NCI-H2196 treated with DMSO at 0.1 percent for 48 hours (cell line): ENCODE measurements around the gene CDH4.
"Not testable (repeated sequence)": the region's sequence is repeated elsewhere in the genome, so short reads cannot be mapped to it uniquely, and the experiment has no call there.

Source experiments
- DNase-seq: peaks from one replicate; lab custom pipeline; 2025; ENCODE audit not compliant: unreplicated experiment; lab: John Stamatoyannopoulos, UW

The CDH4 gene

DNA sequence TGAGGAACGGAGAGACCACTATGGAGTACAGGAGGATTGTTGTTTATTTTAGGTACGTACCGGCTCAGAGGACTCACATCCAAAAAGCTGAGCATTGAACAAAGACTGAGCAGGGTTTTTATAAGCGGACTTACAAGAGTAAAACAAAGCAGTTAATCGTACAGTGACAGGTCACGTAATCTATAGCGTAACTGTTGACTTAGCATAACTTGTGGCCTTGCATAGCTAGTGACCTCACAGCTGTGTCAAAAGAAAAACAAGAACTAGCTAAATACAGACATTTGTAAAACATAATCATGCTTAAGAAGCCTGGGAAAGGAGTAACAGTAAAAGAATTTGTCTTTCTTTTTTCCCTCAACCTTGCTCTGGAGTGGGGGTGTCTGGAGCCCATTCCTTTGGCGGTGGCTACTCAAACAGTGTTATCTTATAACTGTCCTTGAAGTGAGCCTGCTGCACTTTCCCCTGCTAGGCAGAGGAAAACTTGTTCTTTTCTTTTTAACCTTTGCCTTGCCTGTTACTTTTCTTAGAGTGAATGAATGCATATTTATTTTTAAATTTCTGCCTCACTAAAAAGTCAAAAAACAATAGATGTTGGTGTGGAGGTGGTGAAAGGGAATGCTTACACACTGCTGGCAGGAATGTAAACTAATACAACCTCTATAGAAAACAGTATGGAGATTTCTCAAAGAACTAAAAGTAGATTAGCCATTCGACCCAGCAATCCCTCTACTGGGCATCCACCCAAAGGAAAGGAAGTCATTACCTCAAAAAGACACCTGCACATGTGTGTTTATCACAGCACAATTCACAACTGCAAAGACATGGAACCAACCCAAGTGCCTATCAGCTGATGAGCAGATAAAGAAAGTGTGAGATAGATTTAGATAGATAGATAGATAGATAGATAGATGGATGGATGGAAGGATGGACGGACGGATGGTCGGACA is 704.6 kb downstream of the CDH4 start:
- DNase-seq, result peak; percentile 15

DNA sequence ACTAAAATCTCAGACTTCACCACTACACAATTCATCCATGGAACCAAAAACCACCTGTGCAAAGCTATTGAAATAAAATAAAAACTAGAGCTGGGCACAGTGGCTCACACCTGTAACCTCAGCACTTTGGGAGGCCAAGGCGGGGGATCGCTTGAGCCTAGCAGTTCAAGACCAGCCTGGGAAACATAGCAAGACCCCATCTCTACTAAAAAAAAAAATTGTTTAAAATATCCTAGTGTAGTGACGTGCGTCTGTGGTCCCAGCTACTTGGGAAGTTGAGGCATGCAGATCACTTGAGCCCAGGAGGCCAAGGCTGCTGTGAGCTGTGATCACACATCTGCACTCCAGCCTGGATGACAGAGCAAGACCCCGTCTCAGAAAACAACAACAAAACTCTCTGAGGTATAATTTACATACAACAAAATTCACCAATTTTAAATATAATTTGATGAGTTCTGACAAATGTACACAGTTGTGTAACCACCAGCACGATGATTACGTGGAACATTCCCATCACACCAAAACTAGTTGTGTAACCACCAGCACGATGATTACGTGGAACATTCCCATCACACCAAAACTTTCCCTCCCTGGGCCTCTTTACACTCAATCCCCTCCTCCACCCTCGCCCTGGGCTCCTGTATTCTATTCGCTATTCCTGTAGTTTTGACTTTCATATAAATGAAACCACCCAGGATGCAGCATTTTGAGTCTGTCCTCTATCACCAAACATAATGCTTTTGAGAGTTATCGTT is 706.1 kb downstream of the CDH4 start:
- no peak for DNase-seq

DNA sequence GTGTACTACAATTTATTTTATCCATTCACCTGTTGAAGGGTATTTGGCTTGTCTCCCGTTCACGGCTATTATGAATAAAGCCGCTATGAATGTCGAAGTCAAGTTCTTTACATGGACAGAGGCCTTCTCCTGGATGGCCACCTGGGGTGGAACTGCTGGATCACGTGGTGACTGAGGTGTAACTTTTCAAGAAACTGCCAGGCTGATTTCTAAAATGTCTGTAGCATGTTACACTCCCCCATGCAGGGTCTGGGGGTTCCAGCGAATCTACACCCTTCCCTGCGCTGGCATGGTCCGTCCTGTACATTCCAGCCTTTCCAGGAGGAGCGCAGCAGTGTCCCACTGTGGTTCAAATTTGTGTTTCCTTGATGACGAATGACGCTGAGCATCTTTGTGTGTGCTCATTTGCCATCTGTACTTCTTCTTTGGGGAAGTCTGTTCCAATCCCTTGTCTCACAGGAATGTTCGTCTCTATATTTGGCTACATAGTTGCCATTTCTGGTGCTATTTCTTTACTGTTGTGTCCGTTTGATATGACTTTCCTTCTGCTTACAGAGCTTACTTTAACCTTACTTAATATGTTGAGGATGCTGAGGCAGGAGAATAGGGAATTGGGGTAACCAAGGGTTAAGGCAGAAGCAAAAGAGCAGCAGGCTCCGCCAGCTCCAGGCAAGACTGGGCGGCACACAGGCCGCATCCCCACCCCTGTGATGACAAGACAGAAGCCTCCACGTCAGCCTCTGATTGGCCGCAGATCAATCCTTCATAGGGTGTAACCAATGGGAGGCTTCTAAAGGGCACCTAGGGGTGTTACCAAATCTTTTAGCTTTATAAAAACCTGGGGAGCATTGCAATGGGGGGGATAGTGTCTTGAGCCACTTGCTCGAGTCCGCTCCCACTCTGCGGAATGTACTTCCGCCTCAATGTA is 707.0 kb downstream of the CDH4 start:
- no peak for DNase-seq

DNA sequence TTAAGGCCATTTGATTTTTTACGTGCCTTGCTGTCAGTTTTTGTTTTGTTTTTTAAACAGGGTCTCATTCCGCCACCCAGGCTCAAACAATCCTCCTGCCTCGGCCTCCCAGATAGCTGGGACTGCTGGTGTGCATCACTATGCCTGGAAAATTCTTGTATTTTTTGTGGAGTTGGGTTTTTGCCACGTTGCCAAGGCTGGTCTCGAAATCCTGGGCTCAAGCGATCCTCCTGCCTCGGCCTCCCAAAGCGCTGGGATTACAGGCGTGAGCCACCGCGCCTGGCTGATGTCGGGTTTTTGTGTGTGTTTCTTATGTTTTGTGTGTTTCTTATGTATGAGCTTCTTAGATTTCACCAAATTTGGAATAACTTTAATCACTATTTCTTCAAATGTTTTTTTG is 708.8 kb downstream of the CDH4 start:
- DNase-seq, result no peak

DNA sequence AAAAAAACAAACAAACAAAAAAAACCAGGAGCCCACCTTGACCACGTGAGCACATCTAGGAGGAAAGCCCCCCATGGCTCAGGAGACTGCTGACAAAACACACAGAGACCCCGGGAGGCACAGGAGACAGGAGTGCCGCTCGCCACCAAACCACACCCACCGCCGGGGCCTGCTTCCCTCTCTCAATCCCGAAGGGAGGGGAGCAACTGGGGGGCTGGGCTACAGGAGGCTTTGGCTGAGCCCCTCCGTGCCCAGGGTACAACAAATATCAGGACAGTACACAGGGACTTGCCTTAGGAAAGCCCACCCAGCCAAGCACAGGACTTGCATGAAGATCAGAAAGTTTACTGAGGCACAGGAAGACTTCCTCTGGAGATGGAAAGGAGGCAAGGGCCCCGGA is 711.1 kb downstream of the CDH4 start:
- no peak for DNase-seq

DNA sequence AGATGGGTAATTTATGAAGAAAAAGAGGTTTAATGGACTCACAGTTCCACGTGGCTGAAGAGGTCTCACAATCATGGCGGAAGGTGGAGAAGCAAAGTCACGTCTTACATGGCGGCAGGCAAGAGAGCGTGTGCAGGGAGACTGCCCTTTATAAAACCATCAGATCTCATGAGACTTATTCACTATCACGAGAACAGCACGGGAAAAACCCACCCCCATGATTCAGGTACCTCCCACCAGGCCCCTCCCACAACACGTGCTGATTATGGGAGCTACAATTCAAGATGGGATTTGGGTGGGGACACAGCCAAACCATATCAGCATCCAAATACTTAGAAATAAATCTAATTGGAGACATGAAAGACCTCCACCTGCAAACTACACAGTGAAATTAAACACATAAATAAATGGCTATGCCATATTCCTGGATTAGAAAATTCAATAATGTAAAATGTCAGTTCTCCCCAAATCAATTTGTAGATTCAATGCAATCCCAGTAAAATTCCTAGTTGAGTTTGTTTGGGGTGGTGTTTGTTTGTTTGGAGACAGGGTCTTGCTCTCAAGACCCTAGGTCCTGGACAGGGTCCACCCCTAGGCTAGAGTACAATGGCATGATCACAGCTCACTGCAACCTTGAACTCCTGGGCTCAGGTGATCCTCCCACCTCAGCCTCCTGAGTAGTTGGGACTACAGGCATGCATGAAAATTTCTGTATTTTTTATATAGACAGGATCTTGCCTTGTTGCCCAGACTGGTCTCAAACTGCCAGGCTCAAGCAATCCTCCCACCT is 712.0 kb downstream of the CDH4 start:
- DNase-seq, result no peak

DNA sequence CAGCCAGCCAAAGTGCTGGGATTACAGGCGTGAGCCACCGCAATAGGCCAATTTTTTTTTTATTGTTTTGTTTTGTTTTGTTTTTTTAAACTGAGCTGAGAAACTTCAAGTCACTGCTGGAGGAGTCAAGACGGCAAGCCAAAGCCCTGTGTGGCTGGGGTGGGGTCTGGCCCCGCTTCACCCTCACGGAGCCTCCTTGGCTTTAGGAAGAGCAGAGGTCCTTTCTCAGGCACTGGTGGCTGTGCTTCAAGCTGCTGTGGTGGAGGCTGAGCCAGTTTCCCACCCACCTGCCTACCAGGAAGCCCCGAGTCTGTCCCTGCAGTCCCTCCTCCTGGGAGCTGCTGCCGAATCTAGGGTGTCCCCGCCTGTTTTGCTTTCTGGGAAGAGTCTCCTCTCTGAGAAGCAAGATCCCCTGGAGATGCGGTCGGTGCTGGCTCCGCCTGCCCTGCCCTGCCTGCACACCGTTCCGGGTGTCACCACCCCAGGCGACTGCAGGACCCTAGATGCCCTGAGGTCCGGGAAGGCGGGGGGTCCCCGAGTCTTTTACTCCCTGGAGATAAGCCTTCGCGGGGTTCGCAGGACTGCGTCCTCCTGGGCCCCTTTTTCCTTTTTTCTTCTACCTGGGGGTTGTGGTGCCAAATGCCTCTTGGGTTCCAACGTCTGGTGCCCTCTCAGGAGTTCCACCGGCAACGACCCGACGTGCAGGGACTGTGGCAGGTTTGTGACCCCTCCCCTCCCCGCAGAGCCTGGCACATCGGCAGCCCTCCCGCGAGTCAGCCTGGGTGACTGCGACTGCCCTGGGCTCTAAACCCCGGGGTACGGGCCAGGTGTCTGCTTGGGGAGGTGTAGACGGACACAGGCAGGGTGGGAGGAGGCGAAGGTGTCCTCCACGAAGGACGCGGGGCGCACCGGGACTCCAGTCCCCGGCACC is 712.9 kb downstream of the CDH4 start:
- no peak for DNase-seq

DNA sequence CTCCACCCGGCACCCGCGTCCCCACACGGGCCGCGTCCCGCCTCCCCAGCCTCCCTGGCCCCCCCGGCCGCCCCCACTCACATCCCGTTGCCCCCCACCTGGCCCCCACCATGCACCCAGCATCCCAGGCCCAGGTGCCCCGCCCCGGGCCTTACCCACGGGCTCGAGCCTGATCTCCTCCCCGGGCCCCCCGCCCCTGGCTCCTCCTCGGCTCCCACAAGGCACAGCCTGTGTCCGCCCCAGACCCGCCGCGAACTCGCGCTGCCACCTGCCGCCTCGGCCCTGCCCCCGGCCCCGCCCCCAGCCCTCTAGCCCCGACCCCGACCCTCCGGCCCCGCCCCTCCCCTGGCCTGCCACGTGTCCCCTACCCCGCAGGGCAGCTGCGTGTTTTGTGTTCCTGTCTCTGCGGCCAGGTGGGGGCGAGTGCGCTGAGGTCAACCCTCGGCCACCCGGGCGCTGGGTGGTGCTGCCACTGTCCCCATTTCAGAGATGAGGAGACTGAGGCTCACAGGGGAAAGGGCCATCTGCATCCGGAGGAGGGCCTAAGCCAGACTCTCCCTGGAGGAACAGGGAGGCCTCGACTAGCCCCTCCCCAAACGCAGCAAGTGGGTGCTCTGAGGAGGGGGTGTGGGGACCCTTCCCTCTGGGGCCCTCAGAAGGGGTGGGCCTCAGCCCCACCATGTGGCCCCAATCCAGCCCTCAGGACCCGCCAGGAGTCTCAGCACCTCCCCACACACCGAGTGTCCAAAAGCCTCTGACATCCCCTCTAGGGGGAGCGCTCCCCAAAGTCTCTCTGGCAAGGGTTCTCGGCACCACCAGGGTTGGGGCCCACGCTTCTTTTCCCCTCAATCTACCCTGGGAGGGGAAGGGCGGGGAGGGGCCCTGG is 713.8 kb downstream of the CDH4 start:
- no peak for DNase-seq

DNA sequence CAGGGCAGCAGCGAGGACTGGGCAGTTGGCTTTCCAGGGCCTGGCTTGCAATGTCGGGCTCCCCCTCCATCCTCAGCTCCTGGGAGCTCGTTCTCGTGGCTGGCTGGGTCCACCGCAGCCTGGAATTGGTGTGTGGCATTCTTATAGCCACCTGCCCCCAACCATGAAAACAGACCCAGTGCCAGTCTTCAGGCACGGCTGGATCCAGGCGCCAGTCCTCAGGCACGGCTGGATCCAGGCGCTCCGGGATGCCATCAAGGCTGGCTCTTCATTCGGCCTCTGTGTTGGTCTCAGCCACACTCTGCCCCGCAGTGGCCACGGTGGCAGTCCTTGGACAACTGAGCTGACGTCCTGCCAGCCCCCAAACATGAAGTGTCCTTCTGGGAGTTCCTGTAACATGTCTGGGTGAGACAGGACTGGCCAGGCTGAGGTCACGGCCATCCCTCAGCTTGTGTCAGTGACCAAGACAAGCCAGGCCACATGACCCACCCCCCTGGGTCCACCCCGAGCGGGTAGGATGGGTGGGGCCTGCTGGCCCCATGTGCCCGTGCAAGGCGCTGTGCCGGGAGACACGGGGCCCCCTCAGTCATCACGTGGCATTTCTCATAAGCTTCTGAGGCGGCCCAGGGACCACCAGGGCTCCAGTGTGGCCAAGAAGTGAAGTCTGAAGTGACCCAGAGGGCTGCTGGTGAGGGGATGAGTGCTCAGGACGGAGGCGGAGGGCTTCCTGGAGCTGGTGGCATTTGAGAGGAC is 714.6 kb downstream of the CDH4 start:
- no peak for DNase-seq

DNA sequence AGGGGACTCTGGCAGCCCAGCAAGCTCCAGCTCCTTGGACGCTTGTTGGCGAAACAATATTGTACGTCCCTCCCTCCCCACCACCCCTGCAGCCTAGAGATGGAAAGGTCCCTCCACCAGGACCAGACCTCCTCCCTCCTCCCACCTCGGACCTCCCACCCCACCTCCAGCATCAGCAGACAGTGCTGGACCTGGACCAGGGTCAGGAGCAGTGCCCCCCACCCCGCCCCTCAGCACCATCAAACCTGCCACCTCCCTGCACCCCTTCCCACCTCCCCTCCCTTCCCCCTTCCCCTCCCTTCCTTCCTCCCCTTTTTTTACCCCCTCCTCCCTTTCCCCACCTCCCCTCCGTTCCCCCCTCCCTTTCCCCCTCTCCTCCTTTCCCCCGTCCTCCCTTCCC is 715.2 kb downstream of the CDH4 start:
- DNase-seq, result no peak

DNA sequence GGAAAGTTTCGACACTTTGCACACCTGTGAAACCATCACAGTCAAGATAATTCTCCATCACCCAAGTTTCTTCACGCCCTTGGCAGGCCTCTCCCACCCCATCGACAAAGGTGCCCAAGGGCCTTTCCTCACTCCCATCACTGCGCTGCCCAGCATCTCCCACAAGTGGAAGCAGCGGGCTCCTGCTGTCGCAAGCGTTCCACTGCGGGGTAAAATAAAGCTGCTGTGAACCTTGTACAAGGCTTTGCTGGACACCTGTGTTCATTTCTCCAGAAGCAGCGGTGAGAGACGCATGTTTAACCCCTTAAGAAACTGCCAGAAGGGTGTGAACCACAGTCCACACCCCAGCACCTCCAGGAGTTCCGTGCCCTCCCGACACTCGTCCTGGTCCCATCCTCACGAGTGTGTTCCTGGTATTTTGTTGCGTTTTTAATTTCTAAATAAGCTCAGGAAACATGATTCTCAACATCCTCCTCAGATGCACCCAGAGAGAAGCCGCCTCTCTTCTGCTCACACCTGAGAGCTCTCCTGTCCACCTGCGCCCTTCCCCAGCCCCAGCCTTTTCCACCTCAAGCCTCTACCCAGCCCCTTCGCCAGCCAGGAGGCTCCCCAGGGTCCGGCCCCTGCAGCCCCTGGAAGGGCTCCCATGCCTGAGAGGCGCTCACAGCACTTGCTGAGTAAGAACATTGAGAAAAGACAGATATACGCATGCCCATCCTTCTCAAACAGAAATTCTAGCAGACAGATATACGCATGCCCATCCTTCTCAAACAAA is 716.2 kb downstream of the CDH4 start:
- no peak for DNase-seq

DNA sequence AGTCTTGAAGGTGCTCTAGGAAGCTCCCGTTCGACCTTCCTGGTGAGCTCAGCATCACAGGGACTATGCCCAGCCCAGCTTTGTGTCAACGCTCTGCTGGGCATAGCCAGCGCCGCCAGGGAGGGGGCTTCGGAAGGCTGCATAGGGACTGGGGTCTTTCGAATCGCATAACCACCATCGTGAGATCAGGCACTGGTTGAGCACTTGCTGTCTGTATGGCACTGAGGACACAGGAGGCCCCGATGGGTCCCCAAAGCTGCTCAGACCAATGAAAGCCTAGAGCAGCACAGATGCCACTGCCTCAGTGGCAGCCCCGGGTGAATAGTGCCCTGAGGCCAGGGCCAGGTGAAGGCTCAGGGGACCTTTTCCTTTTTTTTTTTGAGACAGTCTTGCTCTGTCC is 716.9 kb downstream of the CDH4 start:
- no peak for DNase-seq

DNA sequence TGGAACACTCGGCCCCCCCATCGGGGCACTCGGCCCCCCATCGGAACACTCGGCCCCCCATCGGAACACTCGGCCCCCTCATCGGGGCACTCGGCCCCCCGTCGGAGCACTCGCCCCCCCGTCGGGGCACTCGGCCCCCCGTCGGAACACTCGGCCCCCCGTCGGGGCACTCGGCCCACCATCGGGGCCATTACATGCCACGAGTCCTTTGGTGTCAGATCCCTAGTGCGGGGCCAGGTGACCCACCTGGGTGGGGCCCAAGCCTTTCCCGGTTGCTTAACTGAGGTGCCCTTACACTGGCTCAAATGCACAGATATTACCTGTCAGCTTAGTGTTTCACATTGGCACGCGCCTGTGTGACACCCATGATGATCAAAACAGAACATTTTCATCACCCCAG is 717.7 kb downstream of the CDH4 start:
- no peak for DNase-seq

DNA sequence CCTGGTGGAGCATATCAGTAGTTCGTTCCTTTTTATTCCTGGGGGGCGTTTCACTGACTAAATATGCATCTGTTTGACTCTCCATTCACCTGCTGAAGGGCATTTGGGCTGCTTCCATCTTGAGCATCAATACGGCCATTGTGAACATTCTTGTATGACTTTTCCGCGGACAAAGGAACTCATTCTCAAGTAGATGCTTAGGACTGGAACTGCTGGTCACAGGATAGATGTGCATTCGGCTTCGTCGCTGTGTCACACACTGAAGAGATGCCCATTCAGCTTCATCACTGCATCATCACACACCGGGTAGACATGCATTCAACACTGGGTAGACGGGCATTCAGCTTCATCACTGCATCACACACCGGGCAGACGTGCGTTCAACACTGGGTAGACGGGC is 718.3 kb downstream of the CDH4 start:
- no peak for DNase-seq

DNA sequence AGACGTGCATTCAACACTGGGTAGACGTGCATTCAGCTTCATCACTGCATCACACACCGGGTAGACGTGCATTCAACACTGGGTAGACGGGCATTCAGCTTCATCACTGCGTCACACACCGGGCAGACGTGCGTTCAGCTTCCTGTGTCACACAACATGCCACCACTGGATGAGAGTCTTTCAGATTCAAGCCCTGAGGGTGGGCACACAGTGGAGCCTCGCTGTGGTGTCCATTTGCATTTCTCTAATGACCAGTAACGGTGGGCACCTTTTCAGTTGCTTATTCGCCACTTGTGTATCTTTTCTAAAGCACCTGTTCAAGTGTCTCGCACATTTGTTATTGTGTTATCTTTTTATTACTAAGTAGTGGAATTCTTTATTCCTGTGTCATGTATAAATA is 719.5 kb downstream of the CDH4 start:
- not testable (repeated sequence) for DNase-seq

DNA sequence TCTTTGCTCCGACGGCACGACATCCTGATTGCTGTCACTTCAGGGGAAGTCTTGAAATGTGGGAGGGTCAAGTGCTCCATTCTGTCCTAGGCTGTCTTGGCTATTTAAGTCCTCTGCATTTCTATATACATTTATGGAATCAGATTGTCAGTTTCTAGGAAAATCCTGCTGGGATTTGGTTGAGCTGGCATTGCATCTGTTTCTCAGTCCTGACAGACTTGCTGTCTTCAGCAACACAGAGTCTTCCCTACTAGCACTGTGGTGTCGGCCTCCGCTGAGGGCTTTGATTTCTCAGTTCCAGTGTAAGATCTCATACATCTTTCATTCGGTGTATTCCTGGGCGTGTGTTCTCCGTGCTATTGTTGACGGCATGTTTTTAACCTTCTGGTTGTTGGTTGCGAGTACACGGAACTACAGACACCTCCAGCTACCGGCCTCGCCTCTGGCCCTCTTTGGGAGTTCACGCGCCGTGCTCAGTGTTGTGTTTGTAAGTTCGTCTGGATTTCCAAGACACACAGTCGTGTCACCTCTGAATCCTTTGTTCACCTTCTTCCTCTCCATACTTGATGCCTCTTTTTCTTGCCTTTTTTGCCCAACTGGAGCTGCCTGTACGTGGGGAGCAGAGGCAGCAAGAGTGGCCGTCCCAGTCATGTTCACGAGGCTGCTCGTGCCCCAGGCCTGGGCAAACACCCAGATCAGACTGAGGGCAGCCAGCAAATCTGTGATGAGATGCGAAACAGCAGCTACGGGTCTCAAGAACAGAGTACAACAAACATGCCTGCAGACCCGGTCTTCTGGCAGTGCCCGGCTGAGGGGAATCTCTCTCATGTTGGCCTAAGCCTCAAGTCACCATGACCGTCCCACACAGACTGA is 720.8 kb downstream of the CDH4 start:
- DNase-seq, result no peak
